Naive B cell (primary cell): ENCODE data around the gene PSD4. TPM values are rescaled to one million over a fixed set of nuclear protein-coding genes. Genes with fewer than 3 reads are reported as not detected.

ENCODE experiments used
- ATAC-seq, 2 donors: fragments of 150-1000 bp; cut with Tn5 transposase; 2 replicates each; pipeline ENCODE4 v1.10.0; 2021; ENCODE audit warnings: low read depth in 2 of 2, mild to moderate bottlenecking in 2 of 2, moderate library complexity in 2 of 2
- DNase-seq: peaks from one replicate; pipeline ENCODE4 v3.0.0; 2022
- H3K27ac Mint-ChIP-seq, 6 donors: one replicate each; pipeline ENCODE4 v1.8.0; 2020 to 2022; ENCODE audit warnings: mild to moderate bottlenecking in 6 of 6, mixed read lengths in 6 of 6, moderate library complexity in 5 of 6, inconsistent platforms in 2 of 6
- H3K27me3 Mint-ChIP-seq, 3 donors: one replicate each; pipeline ENCODE4 v1.8.0; 2021 to 2022; ENCODE audit warnings: mixed read lengths in 3 of 3, mild to moderate bottlenecking in 1 of 3
- H3K36me3 Mint-ChIP-seq, 2 donors: one replicate each; pipeline ENCODE4 v1.8.0; 2020 to 2022; ENCODE audit warnings: mixed read lengths in 2 of 2, inconsistent platforms in 1 of 2, mild to moderate bottlenecking in 1 of 2
- H3K4me1 Mint-ChIP-seq, 3 donors: one replicate each; pipeline ENCODE4 v1.8.0; 2020 to 2022; ENCODE audit warnings: mixed read lengths in 3 of 3, inconsistent platforms in 1 of 3, mild to moderate bottlenecking in 1 of 3, moderate library complexity in 1 of 3
- H3K4me3 Mint-ChIP-seq, 8 donors: one replicate each; pipeline ENCODE4 v1.8.0; 2020 to 2022; ENCODE audit warnings: mild to moderate bottlenecking in 8 of 8, mixed read lengths in 8 of 8, moderate library complexity in 8 of 8, inconsistent platforms in 2 of 8
- H3K9me3 Mint-ChIP-seq, 7 donors: one replicate each; pipeline ENCODE4 v1.8.0; 2020 to 2022; ENCODE audit warnings: mixed read lengths in 7 of 7, mild to moderate bottlenecking in 5 of 7, inconsistent platforms in 2 of 7, moderate library complexity in 1 of 7
- polyA plus RNA-seq, 6 donors: library from polyadenylated mRNA; unstranded; fragments of 300-500 nt; fragmentation: Illumina TruSeq; gene quantifications; one replicate each; pipeline ENCODE4 v1.2.3, GENCODE V29; 2021; ENCODE audit warnings: low read depth in 6 of 6

Gene PSD4
- polyA plus RNA-seq, 6 donors from 2014 or later = 16.2 to 47.5 (median 29.1) TPM

DNA sequence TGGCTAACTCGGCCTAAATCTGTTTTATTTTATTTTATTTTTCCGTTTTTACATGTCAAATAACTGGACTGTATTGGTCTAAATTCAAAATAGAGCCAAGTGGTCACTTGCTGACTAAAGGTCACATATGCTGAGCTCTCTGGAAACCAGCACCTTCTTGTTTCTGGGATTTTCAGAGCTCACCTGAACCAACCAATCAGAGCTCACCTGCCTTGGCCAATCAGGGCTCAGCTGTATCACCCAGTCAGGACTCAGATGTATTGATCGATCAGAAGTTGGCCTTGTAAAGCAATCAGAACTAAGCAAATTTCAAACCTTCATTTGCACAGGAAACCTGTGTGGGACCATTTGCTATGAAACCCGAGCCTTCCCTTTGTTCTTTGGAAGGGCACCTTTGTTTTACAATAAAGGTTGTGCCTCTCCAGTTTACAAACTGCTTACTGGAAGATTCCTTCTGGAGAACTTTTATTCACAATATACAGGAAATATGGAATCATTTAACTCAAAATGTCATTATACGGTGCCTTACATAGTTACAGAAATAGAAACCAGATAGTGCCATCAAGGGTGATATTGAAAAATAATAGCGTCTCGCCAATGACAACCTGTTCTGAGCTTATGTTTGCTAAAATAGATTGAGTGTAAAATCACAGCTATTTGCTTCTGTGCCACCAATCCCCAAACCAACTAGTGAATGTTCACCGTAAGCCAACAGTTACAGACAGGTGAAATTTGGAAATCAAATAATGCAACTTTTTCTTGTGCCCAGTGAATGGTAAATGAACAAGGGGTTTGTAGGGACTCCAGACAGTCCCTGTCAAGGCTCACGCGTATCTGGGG is 17.3 kb upstream of the PSD4 start:
- H3K36me3 Mint-ChIP-seq = no peaks in the 10 kb centered on the region
- H3K4me3 Mint-ChIP-seq = peak overlapping the region; percentile 69 to 87 (median 82)
- H3K4me1 Mint-ChIP-seq = peaks cover 19 to 22% (median 22%) of the 10 kb centered on the region in 3 donors
- DNase-seq (no peak), ATAC-seq (no peak)
- no peaks in the 10 kb centered on the region for H3K27me3 Mint-ChIP-seq
- H3K9me3 Mint-ChIP-seq = no peaks in the 10 kb centered on the region
- H3K27ac Mint-ChIP-seq = peak overlapping the region in 5 of 6 donors; percentile 28 to 70 (median 44)

GRCh38 chr2:113157118-113157896 is 16.5 kb upstream of the PSD4 start:
- Mint-ChIP-seq H3K27me3 (no peaks in the 10 kb centered on the region), H3K27ac (peak overlapping the region in 4 of 6 donors; percentile 36 to 85 (median 64)), H3K9me3 (no peaks in the 10 kb centered on the region), H3K36me3 (no peaks in the 10 kb centered on the region), H3K4me3 (peak overlapping the region; percentile 82 to 95 (median 89)), H3K4me1 (peaks cover 13 to 17% (median 17%) of the 10 kb centered on the region in 3 donors)
- DNase-seq (peak; percentile 36), ATAC-seq (peak; percentile 86 to 88)

DNA sequence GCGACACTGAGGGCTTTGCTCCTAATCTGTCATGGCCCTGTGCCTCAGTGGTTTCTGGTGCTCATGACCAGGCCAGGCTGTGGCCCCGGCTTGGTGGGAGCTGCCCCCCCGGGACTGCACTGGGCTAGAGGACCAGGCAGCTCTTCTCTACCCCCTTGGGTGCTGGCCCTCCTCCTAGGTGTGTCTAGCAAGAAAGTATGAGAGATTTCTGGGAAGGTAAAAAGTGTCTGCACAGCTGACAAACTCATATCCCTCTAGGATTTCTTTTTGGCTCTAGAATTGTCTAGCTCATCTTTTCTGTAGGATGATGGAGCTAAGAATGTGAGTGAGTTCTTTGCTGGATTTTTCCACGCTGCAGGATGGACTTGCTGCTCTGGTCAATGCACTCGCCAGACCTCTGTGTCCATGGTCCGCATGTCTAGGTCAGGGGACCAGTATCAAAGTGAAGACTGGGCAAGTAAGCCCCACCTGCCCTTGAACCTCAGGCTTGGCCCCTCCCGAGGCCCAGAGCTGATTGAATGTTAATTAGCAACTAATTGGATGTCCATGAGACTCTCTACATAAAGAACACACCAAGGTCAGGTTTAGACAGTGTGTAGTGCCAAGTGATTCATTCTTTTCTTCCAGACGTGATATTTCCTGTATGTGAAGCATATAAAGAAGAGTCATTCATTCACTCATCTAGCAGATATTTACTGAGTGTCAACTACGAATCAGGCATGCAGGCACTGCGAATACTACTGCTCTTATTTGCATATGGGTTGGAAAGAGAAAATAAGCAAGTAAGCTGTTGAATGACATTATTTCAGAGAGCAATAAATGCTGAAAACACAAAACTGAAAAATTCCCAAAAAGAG is 15.6 kb upstream of the PSD4 start:
- H3K27me3 Mint-ChIP-seq = no peaks in the 10 kb centered on the region
- no peak for ATAC-seq

DNA sequence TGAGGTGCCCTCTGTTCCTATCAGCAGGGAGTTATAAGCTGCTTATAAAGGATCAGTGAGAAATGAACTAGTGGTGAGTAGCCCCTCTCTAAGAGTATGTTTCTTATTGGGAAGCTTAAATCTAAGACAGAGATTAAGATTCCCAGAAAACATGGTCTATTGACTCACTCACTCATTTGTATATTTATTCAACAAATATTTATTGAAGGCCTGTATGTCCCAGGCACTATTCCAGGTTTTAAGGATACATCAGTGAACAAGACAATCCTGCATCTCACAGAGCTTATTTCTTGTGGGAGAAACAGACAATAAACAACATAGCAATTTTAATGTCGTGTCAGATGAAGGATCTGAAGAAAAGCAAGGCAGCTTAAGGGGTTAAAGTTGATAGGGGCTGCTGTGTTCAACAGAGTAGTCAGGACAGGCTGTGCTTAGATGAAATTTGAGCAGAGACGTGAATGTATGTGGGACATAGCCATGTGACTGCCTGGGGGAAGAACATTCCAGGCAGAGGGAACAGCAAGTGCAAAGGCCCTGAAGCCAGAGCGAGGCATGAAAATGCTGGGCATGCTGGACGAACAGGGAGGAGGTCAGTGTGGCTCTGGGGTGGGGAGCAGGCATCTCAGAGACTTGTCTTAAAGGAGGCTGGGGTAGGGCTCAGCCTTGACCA is 14.8 kb upstream of the PSD4 start:
- no peaks in the 10 kb centered on the region for H3K27me3 Mint-ChIP-seq
- ATAC-seq = no peak

More for the DNA sequence above, 15.6 kb upstream of the PSD4 start:
- Mint-ChIP-seq H3K9me3 (no peaks in the 10 kb centered on the region), H3K27ac (peak overlapping the region in 4 of 6 donors; percentile 59 to 89 (median 72)), H3K4me1 (peaks cover 17 to 24% (median 19%) of the 10 kb centered on the region in 3 donors), H3K4me3 (peak overlapping the region; percentile 82 to 95 (median 89)), H3K36me3 (peaks cover 0 to 4% of the 10 kb centered on the region in 2 donors)
- no peak for DNase-seq

DNA sequence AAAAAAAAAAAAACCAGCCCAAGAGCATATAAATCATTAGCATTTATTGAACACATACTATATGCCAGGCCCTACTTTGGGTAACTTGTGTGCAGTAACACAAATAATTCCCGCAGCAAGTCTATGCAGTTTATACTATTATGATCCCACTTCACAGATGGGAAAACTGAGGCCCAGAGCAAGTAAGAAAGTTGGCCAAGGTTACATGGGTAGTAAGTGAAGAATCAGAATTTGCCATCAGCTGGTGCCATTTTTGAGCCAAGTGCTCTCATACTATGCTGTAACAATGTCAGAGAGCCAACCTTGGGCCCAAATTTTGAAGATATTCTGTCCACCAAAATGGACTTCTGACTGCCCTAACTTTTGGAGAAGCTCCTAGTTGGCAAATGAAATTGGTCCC is 13.5 kb upstream of the PSD4 start:
- Mint-ChIP-seq H3K4me1 (peaks cover 26 to 33% (median 30%) of the 10 kb centered on the region in 3 donors), H3K4me3 (peak overlapping the region in 1 of 8 donors; percentile 7), H3K27me3 (no peaks in the 10 kb centered on the region), H3K9me3 (no peaks in the 10 kb centered on the region), H3K36me3 (peaks cover 0 to 4% of the 10 kb centered on the region in 2 donors), H3K27ac (no peak overlapping the region)
- DNase-seq = no peak
- no peak for ATAC-seq

More for the DNA sequence above, 14.8 kb upstream of the PSD4 start:
- no peak for DNase-seq
- Mint-ChIP-seq H3K4me3 (peak overlapping the region in 3 of 8 donors; percentile 87 to 95 (median 91)), H3K27ac (peak overlapping the region in 1 of 6 donors; percentile 70), H3K4me1 (peaks cover 18 to 24% (median 20%) of the 10 kb centered on the region in 3 donors), H3K9me3 (no peaks in the 10 kb centered on the region), H3K36me3 (peaks cover 0 to 4% of the 10 kb centered on the region in 2 donors)

DNA sequence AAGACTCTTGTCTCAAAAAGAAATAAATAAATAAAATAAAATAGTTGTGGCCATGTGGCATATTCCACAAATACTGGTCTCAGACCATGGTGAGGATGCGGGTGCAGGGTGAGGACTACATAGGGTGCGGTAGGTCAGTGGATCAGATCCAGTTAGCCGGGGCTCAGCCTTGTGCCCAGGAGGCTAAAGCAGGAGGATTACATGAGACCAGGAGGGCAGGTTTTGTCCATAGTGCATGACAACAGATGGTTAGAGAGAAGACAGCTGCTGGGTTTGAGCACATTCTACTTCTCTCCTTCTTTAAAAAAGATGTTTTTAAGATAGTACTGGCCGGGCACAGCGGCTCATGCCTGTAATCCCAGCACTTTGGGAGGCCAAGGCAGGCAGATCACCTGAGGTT is 12.8 kb upstream of the PSD4 start:
- no peak for DNase-seq
- Mint-ChIP-seq H3K9me3 (no peaks in the 10 kb centered on the region), H3K4me1 (peaks cover 26 to 33% (median 30%) of the 10 kb centered on the region in 3 donors), H3K36me3 (peaks cover 0 to 4% of the 10 kb centered on the region in 2 donors), H3K27ac (no peak overlapping the region), H3K27me3 (no peaks in the 10 kb centered on the region), H3K4me3 (no peak overlapping the region)
- ATAC-seq = no peak

DNA sequence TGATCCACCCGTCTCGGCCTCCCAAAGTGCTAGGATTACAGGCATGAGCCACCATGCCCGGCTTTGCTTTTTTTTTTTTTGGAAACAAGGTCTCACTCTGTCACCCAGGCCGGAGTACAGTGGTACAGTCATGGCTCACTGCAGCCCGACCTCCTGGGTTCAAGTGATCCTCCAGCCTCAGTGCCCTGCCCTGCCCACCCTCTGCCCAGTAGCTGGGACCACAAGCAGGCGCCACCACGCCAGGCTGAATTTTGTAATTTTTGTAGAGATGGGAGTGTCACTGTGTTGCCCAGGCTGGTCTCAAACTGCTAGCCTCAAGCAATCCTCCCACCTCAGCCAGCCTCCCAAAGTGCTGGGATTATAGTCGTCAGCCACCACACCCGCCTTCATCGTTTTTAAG is 11.6 kb upstream of the PSD4 start:
- Mint-ChIP-seq H3K27ac (no peak overlapping the region), H3K4me3 (no peak overlapping the region), H3K36me3 (peaks cover 0 to 4% of the 10 kb centered on the region in 2 donors), H3K4me1 (peaks cover 28 to 36% (median 31%) of the 10 kb centered on the region in 3 donors), H3K9me3 (no peaks in the 10 kb centered on the region), H3K27me3 (no peaks in the 10 kb centered on the region)
- DNase-seq (no peak), ATAC-seq (no peak)

DNA sequence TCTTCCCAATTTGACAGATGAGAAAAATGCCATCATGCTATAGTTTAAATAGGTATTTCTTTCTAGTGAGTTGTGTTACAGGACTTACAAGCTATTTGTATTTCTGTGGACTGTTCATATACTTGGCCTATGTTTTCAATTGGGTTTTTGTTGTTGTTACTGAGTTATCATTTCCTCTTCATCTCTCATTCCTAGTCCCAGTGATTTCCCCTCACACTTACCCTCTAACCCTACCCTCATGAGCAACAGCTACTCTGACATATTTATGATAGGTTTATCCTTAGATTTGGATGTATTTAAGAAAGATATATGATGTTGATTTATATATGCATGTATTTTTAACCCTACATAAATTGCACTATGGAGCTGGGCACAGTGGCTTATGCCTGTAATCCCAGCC is 10.9 kb upstream of the PSD4 start:
- DNase-seq = no peak
- peak overlapping the region in 1 of 6 donors; percentile 8 for H3K27ac Mint-ChIP-seq
- no peaks in the 10 kb centered on the region for H3K9me3 Mint-ChIP-seq
- ATAC-seq = no peak
- H3K27me3 Mint-ChIP-seq = no peaks in the 10 kb centered on the region
- H3K36me3 Mint-ChIP-seq = peaks cover 0 to 4% of the 10 kb centered on the region in 2 donors
- H3K4me3 Mint-ChIP-seq = no peak overlapping the region
- peaks cover 25 to 39% (median 33%) of the 10 kb centered on the region in 3 donors for H3K4me1 Mint-ChIP-seq

GRCh38 chr2:113164215-113164929 is 9.4 kb upstream of the PSD4 start:
- Mint-ChIP-seq H3K27ac (peak overlapping the region in 1 of 6 donors; percentile 64), H3K9me3 (no peaks in the 10 kb centered on the region), H3K36me3 (peaks cover 0 to 4% of the 10 kb centered on the region in 2 donors), H3K4me1 (peaks cover 28 to 45% (median 40%) of the 10 kb centered on the region in 3 donors), H3K4me3 (peak overlapping the region in 1 of 8 donors; percentile 4), H3K27me3 (no peaks in the 10 kb centered on the region)
- no peak for DNase-seq
- ATAC-seq = no peak

DNA sequence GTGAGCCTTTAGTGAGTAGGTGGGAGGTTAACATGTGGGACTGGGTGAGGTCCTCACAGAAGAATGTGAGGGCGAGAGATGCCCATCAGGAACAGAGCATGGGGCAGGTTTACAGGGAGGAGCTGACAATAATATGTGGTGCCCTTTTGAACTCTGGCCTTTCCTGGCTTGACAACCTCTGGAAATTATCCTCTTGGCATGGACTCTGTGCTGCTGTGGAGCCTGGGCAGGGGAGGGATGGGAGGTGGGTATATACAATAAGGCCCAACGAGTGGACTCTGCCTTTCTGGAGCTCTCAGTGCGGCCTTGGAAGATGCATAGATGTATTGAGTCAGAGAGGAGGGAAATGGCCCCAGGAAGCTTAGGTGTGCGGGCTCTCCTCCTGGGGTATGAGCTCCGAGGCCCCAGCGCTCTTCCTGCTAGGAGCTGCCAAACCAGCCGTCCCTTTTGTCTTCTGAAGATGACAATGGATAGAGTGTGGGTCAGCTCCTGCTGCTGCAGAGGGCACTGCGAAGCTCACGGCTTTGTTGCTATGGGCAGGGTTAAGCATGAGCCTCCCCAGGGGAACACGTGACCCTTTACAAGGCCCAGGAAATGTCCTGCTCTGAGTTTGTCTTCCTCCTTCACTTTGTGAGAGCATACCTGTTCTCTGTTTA is 8.7 kb upstream of the PSD4 start:
- Mint-ChIP-seq H3K27ac (peak overlapping the region in 1 of 6 donors; percentile 64), H3K27me3 (no peaks in the 10 kb centered on the region), H3K9me3 (no peaks in the 10 kb centered on the region), H3K36me3 (peaks cover 0 to 4% of the 10 kb centered on the region in 2 donors), H3K4me3 (no peak overlapping the region), H3K4me1 (peaks cover 34 to 51% (median 46%) of the 10 kb centered on the region in 3 donors)
- ATAC-seq (no peak), DNase-seq (no peak)

DNA sequence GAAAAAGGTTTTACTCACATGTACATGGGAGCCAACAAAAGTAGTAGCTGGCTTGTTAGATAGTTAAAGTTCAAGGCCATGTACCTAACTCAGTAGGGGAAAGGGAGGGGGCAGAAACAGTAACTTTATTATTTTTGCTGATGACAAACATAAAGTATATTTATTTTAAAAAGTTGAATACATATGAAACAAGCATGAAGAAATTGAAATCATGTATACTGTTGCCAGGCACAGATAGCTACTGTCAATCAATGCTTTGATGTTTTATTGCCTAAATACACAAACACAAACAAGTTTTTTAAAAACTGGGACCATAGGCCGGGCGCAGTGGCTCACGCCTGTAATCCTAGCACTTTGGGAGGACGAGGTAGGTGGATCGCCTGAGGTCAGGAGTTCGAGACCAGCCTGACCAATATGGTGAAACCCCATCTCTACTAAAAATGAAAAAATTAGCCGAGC is 7.6 kb upstream of the PSD4 start:
- Mint-ChIP-seq H3K27me3 (no peaks in the 10 kb centered on the region), H3K36me3 (peaks cover 0 to 6% of the 10 kb centered on the region in 2 donors), H3K4me1 (peaks cover 37 to 57% (median 52%) of the 10 kb centered on the region in 3 donors), H3K4me3 (no peak overlapping the region), H3K9me3 (no peaks in the 10 kb centered on the region), H3K27ac (peak overlapping the region in 1 of 6 donors; percentile 59)
- no peak for ATAC-seq
- DNase-seq = no peak
